Kidney epithelial cell (primary cell): ENCODE measurements around the gene DPH7. TPM values are rescaled to one million over a fixed set of nuclear protein-coding genes. Genes with fewer than 3 reads are reported as not detected.

Experiments used
- DNase-seq: peaks from one replicate; pipeline ENCODE4 v3.0.0-alpha.2; 2010; ENCODE audit warnings: low read depth
- H3K27me3 ChIP-seq: 2 replicates; pipeline ENCODE4 v1.6.0; 2011; ENCODE audit warnings: low read length; ENCODE audit not compliant: control insufficient read depth, insufficient read depth
- H3K36me3 ChIP-seq: 2 replicates; pipeline ENCODE4 v1.5.1; 2011; ENCODE audit warnings: low read length; ENCODE audit not compliant: control insufficient read depth, insufficient read depth
- H3K4me3 ChIP-seq: 2 replicates; pipeline ENCODE4 v1.5.1; 2011; ENCODE audit warnings: low read depth, mild to moderate bottlenecking, control low read depth, low read length
- CTCF ChIP-seq: IDR thresholded peaks from 2 replicates; pipeline ENCODE4 v1.5.1; 2011; ENCODE audit warnings: mild to moderate bottlenecking, moderate library complexity, low read length, control low read depth, inconsistent platforms; ENCODE audit not compliant: insufficient read depth, poor library complexity, severe bottlenecking
- total RNA-seq: library from RNA; depleted of rRNA; stranded (reverse); fragments of >200 nt; gene quantifications from 2 replicates; pipeline ENCODE4 v1.2.3, GENCODE V29; 2015

The DPH7 gene
- total RNA-seq, 1 donor from 2014 or later: 38.9 TPM

- H3K4me3 ChIP-seq: no peak overlapping the region
- H3K36me3 ChIP-seq: no peaks in the 10 kb centered on the region
- no peak for TF ChIP-seq CTCF
- DNase-seq: no peak
- no peaks in the 10 kb centered on the region for H3K27me3 ChIP-seq
These were observed 4.6 kb upstream of the DPH7 start for GRCh38 chr9:137583347-137583746.

- no peak for DNase-seq
- H3K4me3 ChIP-seq: no peak overlapping the region
- no peaks in the 10 kb centered on the region for H3K36me3 ChIP-seq
- no peaks in the 10 kb centered on the region for H3K27me3 ChIP-seq
- TF ChIP-seq CTCF: peak; percentile 34
These were observed 3.6 kb upstream of the DPH7 start for GRCh38 chr9:137582286-137582860.

- no peaks in the 10 kb centered on the region for H3K36me3 ChIP-seq
- no peak for DNase-seq
- no peak for TF ChIP-seq CTCF
- no peak overlapping the region for H3K4me3 ChIP-seq
- no peaks in the 10 kb centered on the region for H3K27me3 ChIP-seq
These were observed 2.9 kb upstream of the DPH7 start for GRCh38 chr9:137581361-137582285.

GRCh38 chr9:137580954-137581322 lies 2.2 kb upstream of the DPH7 start:
- no peak overlapping the region for H3K4me3 ChIP-seq
- no peaks in the 10 kb centered on the region for H3K27me3 ChIP-seq
- H3K36me3 ChIP-seq: peaks cover 1% of the 10 kb centered on the region
- no peak for DNase-seq
- no peak for TF ChIP-seq CTCF

GRCh38 chr9:137580209-137580953 lies 1.7 kb upstream of the DPH7 start:
- peaks cover 1% of the 10 kb centered on the region for H3K36me3 ChIP-seq
- DNase-seq: no peak
- H3K27me3 ChIP-seq: no peaks in the 10 kb centered on the region
- TF ChIP-seq CTCF: no peak
- H3K4me3 ChIP-seq: no peak overlapping the region
